Common myeloid progenitor, CD34-positive (primary cell): ENCODE results near the gene PEX12.

Experiments
- CTCF ChIA-PET: fragments of 350-600 bp; sonication (Branson Sonifier 250); formaldehyde crosslinking; loops from one replicate; lab custom pipeline; 2021; ENCODE audit warnings: antibody characterized with exemption; lab: Charles Lee
- POLR2A ChIA-PET: fragments of 350-600 bp; sonication (Branson Sonifier 250); formaldehyde crosslinking; loops from one replicate; lab custom pipeline; 2021; ENCODE audit warnings: antibody characterized with exemption; lab: Charles Lee
- DNase-seq, 3 donors: peaks; one replicate each; pipeline versions ENCODE4 v3.0.0 to v3.0.0-alpha.2; 2013
- H3K27ac ChIP-seq, 2 experiments: 1 replicate in 1 of 2; 2 replicates in 1 of 2; pipeline ENCODE4 v1.7.0; 2013; ENCODE audit warnings: inconsistent platforms in 2 of 2, low read length in 2 of 2, mild to moderate bottlenecking in 2 of 2, low read depth in 1 of 2, moderate library complexity in 1 of 2; ENCODE audit not compliant: severe bottlenecking in 2 of 2, insufficient read depth in 1 of 2, poor library complexity in 1 of 2
- H3K27me3 ChIP-seq, 5 experiments: replicated peaks in 2 of 5; 1 replicate in 3 of 5; 2 replicates in 2 of 5; pipeline versions ENCODE4 v1.6.1 to v1.7.0; 2013; ENCODE audit warnings: low read length in 4 of 5, mild to moderate bottlenecking in 2 of 5, moderate library complexity in 2 of 5, inconsistent platforms in 1 of 5; ENCODE audit not compliant: insufficient read depth in 5 of 5, control insufficient read depth in 4 of 5
- H3K36me3 ChIP-seq, 4 experiments: 1 replicate in 2 of 4; 2 replicates in 2 of 4; pipeline versions ENCODE4 v1.6.1 to v1.7.0; 2013; ENCODE audit warnings: low read length in 3 of 4, control low read depth in 1 of 4, mild to moderate bottlenecking in 1 of 4; ENCODE audit not compliant: control insufficient read depth in 4 of 4, insufficient read depth in 4 of 4
- H3K4me1 ChIP-seq, 4 experiments: 1 replicate in 3 of 4; 2 replicates in 1 of 4; pipeline versions ENCODE4 v1.6.1 to v1.7.1; 2013; ENCODE audit warnings: low read length in 3 of 4, mild to moderate bottlenecking in 3 of 4, control low read depth in 1 of 4, inconsistent platforms in 1 of 4, moderate library complexity in 1 of 4; ENCODE audit not compliant: control insufficient read depth in 4 of 4, insufficient read depth in 4 of 4; ENCODE audit errors: control extremely low read depth in 1 of 4
- H3K4me3 ChIP-seq, 7 experiments: 1 replicate in 4 of 7; 2 replicates in 3 of 7; pipeline versions ENCODE4 v1.5.1 to v1.7.0; 2013; ENCODE audit warnings: mild to moderate bottlenecking in 7 of 7, low read length in 6 of 7, moderate library complexity in 6 of 7, inconsistent platforms in 2 of 7, low read depth in 2 of 7, control low read depth in 1 of 7; ENCODE audit not compliant: insufficient read depth in 4 of 7, control insufficient read depth in 1 of 7; ENCODE audit errors: extremely low read depth in 1 of 7
- H3K9me3 ChIP-seq, 5 experiments: 1 replicate in 4 of 5; 2 replicates in 1 of 5; pipeline versions ENCODE4 v1.6.1 to v1.7.1; 2013; ENCODE audit warnings: low read length in 4 of 5, mild to moderate bottlenecking in 2 of 5, inconsistent platforms in 1 of 5, low read depth in 1 of 5, moderate library complexity in 1 of 5; ENCODE audit not compliant: control insufficient read depth in 4 of 5, insufficient read depth in 2 of 5; ENCODE audit errors: control extremely low read depth in 1 of 5
- WGBS: methylation state at CpG from one replicate; pipeline ENCODE4 v1.1.5; 2013; ENCODE audit not compliant: insufficient coverage; 5-methylcytosine and 5-hydroxymethylcytosine counted together

Gene PEX12

DNA sequence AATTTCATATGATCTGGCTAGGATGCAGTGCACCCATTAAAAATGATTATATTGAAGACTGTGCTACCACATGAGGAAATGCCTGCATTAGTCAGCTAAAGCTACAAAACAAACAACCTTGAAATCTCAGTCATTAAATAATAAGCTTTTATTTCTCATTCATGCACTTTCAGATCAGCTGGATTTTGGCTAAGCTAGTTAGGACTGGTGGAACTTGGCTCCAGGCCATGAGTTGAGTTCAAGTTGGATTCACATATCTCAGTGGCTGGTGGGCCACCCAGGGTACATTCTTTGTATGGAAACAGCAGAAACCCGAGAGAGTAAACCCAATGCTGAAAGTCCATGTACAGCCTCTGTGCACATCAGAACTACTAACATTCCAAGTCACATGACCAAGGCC lies 34.5 kb downstream of the PEX12 start:
- POLR2A ChIA-PET: no interaction called here
- H3K4me1 ChIP-seq: peaks cover 30 to 63% (median 54%) of the 10 kb centered on the region in 4 experiments
- peak in 1 of 3 donors; percentile 37 for DNase-seq
- no peaks in the 10 kb centered on the region for H3K36me3 ChIP-seq
- no CpG with 5 or more reads among the region's 1 CpG for WGBS
- no peak overlapping the region for H3K27ac ChIP-seq
- H3K9me3 ChIP-seq: no peaks in the 10 kb centered on the region
- H3K4me3 ChIP-seq: peak overlapping the region in 1 of 7 experiments; percentile 30
- CTCF ChIA-PET: interaction anchor here (0.9 to 6.6 kb wide), 3 partner anchors 11 to 70 kb away, joined by 3 to 26 read pairs (median 5); no protein-coding TSS in a partner anchor
- H3K27me3 ChIP-seq: no peaks in the 10 kb centered on the region

DNA sequence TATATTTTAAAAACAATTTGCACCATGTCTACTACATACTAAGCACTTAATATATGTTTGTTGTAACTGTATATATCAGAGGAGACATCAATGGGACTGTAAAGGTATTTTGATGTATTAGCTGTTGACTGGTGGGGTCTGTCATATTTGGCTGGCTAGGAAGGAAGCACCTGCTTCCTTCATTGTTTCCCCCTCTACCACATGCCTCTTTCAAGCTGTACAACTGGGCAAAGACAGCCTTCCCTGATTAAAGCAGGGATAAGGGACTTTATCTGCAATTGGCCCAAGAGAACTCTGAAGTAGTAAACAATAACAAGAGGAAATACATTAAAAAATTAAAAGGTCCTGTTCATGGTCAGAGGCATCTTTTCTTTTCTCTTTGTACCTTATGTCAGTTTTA lies 35.4 kb downstream of the PEX12 start:
- ChIA-PET POLR2A (interaction anchor here (0.6 to 1.0 kb wide), 3 partner anchors 17 to 230 kb away, joined by 3 to 4 read pairs (median 3); partner anchors contain the start of gene SLFN14), CTCF (interaction anchor here (0.8 to 6.6 kb wide), 5 partner anchors 8 to 372 kb away, joined by 3 to 26 read pairs (median 5); no protein-coding TSS in a partner anchor)
- peaks cover 30 to 67% (median 55%) of the 10 kb centered on the region in 4 experiments for H3K4me1 ChIP-seq
- H3K4me3 ChIP-seq: peak overlapping the region in 3 of 7 experiments; percentile 16 to 56 (median 23)
- no peaks in the 10 kb centered on the region for H3K27me3 ChIP-seq
- H3K36me3 ChIP-seq: no peaks in the 10 kb centered on the region
- no peaks in the 10 kb centered on the region for H3K9me3 ChIP-seq
- peak overlapping the region in 1 of 2 experiments; percentile 15 for H3K27ac ChIP-seq
- peak; percentile 68 to 94 (median 87) for DNase-seq

DNA sequence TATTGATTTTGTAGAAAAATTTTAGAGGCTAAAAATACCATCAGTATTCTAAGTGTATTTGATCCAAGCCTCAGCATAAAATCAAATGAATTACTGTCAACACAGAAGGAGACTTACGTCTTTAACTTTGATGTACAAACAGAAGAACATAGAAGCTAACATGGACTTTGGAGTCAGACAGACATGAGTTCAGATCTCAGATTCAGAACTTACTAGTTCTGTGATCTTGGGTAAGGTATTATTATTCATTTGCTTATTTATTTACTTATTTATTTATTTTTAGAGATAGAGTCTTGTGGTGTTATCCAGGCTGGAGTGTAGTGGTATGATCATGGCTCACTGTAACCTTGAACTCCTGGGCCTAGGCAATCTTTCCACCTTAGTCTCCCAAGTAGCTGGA lies 36.9 kb downstream of the PEX12 start:
- WGBS: no CpG with 5 or more reads among the region's 1 CpG
- Histone ChIP-seq H3K36me3 (no peaks in the 10 kb centered on the region), H3K27me3 (no peaks in the 10 kb centered on the region), H3K4me1 (peaks cover 36 to 78% (median 63%) of the 10 kb centered on the region in 4 experiments), H3K27ac (peak overlapping the region; percentile 59 to 85), H3K4me3 (peak overlapping the region in 5 of 7 experiments; percentile 8 to 80 (median 55)), H3K9me3 (no peaks in the 10 kb centered on the region)
- ChIA-PET POLR2A (no interaction called here), CTCF (interaction anchor here (0.7 to 6.6 kb wide), 5 partner anchors 10 to 228 kb away, joined by 3 to 26 read pairs (median 7); no protein-coding TSS in a partner anchor)
- peak in 1 of 3 donors; percentile 46 for DNase-seq

DNA sequence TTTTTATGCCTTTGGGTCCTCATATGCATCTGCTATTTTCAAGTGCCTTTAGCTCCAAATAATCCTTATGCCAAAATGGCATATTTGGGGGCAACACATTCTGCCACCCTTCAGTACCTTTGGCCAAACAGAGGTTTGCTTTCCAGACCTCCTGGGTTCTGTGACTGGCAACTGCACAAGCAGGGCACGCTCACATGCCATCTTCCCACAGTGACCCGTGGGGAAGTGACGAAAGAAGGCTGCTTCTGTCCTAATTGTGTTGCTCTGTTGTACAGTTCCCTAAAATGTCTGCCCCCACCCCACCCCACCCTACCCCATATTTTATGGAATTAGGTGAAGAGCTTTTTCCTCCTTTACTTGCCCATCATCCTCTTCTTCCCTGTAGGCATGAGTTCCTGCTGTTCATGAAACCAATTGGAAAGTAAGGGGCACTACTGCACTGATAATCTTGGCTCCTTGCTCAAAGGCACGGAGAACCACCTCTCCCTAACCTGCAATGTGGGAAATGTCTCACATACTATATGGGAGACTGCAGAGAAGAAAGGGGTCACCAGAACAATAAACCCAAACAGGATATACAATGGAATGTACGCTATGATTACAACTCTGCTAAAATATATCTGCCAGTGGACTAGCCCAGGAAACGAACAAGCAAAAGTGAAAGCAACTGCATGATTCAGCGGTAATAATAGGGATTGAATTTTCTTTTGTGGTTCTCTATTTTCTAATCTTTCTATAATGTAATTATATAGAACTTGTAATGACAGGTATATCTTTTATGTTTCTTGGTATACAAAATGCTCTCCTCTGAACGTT lies 37.6 kb downstream of the PEX12 start:
- H3K36me3 ChIP-seq: no peaks in the 10 kb centered on the region
- H3K9me3 ChIP-seq: no peaks in the 10 kb centered on the region
- WGBS: no CpG with 5 or more reads among the region's 8 CpGs
- H3K4me3 ChIP-seq: peak overlapping the region in 6 of 7 experiments; percentile 49 to 80 (median 57)
- DNase-seq: peak; percentile 80 to 94 (median 91)
- no peaks in the 10 kb centered on the region for H3K27me3 ChIP-seq
- peaks cover 36 to 76% (median 62%) of the 10 kb centered on the region in 4 experiments for H3K4me1 ChIP-seq
- ChIA-PET CTCF (interaction anchor here (0.7 to 8.2 kb wide), 5 partner anchors 10 to 370 kb away, joined by 3 to 98 read pairs (median 7); no protein-coding TSS in a partner anchor), POLR2A (no interaction called here)
- H3K27ac ChIP-seq: peak overlapping the region; percentile 59 to 85

DNA sequence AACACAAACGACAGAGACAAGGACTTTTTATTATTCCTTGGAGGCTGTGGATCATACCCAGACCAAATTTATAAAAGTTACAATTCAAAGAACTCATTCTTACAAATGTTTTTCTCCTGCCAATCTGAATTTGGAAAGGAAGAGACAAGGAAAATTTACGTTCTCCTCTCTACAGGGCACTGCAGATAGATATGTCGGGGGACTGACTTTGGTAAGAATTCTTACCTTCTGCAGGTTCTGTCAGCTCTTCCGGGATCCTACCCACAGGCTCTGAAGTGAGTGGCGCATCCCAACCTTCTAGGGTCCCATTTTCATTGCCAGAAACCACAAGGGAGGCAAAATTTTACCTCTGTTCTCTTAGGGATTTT lies 38.7 kb downstream of the PEX12 start:
- no peak for DNase-seq
- Histone ChIP-seq H3K4me1 (peaks cover 36 to 76% (median 60%) of the 10 kb centered on the region in 4 experiments), H3K27me3 (no peaks in the 10 kb centered on the region), H3K27ac (peak overlapping the region in 1 of 2 experiments; percentile 21), H3K4me3 (peak overlapping the region in 4 of 7 experiments; percentile 20 to 57 (median 27)), H3K36me3 (no peaks in the 10 kb centered on the region), H3K9me3 (no peaks in the 10 kb centered on the region)
- WGBS: 51% methylated on average over 5 of the region's 5 CpGs
- ChIA-PET CTCF (interaction anchor here (1.0 to 8.2 kb wide), 8 partner anchors 15 to 369 kb away, joined by 3 to 98 read pairs (median 4); no protein-coding TSS in a partner anchor), POLR2A (interaction anchor here (0.6 kb wide), 1 partner anchor 16 kb away, joined by 3 read pairs; no protein-coding TSS in a partner anchor)

DNA sequence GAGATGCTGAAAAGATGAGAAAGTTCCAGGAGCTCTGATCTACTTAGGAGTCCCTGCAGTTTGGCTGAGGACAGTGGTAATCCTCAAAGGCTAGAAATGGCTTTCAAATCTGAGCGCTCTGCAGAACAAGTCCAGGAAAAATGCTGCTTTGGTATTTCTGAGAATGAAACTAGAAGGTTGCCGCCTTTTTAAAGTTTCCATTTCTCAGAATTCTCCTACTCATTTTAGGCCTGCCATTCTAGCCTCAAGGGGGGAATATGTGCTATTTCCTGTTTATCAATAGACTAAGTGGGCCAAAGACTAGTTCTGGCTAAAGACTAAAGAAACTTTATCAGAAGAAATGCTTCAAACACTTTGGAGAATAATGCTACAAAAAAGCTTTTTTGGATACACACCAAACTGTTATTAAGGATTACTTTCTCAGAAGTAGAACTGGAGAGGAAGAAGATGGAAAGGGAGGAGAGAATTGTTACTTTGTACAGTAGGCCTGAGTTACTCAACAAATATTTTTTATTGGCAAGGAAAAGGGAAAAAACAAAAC lies 40.7 kb downstream of the PEX12 start, which contains the start of gene SLFN12L:
SLFN12L (minus strand) TSS at position 78 of the 541 bp plus-strand sequence. CDS start 15,314 bp downstream, outside the sequence.
- Histone ChIP-seq H3K27ac (no peak within 1 kb of the TSS), H3K27me3 (no peaks in the 10 kb centered on the region), H3K4me1 (peaks cover 31 to 63% (median 44%) of the 10 kb centered on the region in 4 experiments), H3K9me3 (no peaks in the 10 kb centered on the region), H3K36me3 (no peaks in the 10 kb centered on the region), H3K4me3 (peak within 1 kb of the TSS in 2 of 7 experiments; percentile 19 to 31)
- no peak for DNase-seq
- 71% methylated on average over 1 of the region's 2 CpGs for WGBS
- ChIA-PET POLR2A (interaction anchor here (0.6 to 0.8 kb wide), 2 partner anchors 30 to 116 kb away, joined by 4 read pairs; no protein-coding TSS in a partner anchor), CTCF (interaction anchor here (1.2 to 8.2 kb wide), 5 partner anchors 15 to 367 kb away, joined by 3 to 98 read pairs (median 5); no protein-coding TSS in a partner anchor)
